Peyer's patch (tissue), 4 donors: ENCODE results near the gene FAM184B.

Experiments
- POLR2A ChIP-seq, 2 donors: fragments of 450-650 bp; IDR thresholded peaks; one replicate each; pipeline ENCODE4 v1.5.1; 2017; ENCODE audit warnings: antibody characterized with exemption in 2 of 2, mild to moderate bottlenecking in 2 of 2, moderate library complexity in 2 of 2
- TF ChIP-seq, protein P1 (sequence below), 6 experiments: fragments of 450-650 bp in 4 of 6; fragments of 200-600 bp in 2 of 6; sonication (generic) in 1 of 6; IDR thresholded peaks; one replicate each; pipeline ENCODE4 v1.5.1; 2017 to 2019; ENCODE audit warnings: antibody characterized with exemption in 6 of 6, mild to moderate bottlenecking in 3 of 6, moderate library complexity in 1 of 6

DNA sequence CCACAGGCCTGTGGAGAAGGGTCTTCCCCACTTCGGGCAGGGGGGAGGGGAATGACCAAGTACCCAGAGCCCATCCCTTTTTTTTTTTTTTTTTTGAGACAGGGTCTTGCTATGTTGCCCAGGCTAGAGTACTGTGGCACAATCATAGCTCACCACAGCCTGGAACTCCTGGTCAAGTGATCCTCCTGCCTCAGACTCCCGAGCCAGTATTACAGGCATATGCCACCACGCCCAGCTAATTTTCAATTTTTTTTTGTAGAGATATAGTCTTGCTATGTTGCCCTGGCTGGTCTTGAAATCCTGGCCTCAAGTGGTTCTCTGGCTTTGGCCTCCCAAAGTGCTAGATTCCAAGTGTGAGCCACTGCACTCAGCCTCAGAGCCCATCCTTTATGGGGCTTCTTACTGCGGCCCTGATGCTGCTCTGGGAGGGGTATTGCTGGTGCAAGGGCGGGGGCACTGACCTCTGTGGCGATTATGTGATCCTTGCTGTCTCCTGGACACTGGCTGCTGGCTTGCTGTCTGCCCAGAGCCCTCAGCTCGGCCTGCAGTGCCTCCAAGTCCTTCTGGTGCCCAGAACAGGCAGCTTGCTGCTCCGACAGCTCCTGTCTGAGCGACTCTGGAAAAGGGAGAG is 134.1 kb downstream of the FAM184B start:
- TF ChIP-seq, protein P1, sequence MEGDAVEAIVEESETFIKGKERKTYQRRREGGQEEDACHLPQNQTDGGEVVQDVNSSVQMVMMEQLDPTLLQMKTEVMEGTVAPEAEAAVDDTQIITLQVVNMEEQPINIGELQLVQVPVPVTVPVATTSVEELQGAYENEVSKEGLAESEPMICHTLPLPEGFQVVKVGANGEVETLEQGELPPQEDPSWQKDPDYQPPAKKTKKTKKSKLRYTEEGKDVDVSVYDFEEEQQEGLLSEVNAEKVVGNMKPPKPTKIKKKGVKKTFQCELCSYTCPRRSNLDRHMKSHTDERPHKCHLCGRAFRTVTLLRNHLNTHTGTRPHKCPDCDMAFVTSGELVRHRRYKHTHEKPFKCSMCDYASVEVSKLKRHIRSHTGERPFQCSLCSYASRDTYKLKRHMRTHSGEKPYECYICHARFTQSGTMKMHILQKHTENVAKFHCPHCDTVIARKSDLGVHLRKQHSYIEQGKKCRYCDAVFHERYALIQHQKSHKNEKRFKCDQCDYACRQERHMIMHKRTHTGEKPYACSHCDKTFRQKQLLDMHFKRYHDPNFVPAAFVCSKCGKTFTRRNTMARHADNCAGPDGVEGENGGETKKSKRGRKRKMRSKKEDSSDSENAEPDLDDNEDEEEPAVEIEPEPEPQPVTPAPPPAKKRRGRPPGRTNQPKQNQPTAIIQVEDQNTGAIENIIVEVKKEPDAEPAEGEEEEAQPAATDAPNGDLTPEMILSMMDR (IDR thresholded peaks at IDR 0.05): no peak
- TF ChIP-seq POLR2A (IDR thresholded peaks at IDR 0.05): no peak
